CD4-positive, alpha-beta T cell (primary cell): ENCODE data around the gene GIT2. TPM values are rescaled to one million over a fixed set of nuclear protein-coding genes. Genes with fewer than 3 reads are reported as not detected.

Source experiments
- ATAC-seq: fragments of 200-7000 bp; cut with Tn5 transposase; one replicate; pipeline ENCODE4 v1.10.0; 2022; ENCODE audit warnings: mild to moderate bottlenecking; ENCODE audit not compliant: poor library complexity
- CTCF ChIA-PET: fragments of 350-600 bp; sonication (Branson Sonifier 250); formaldehyde crosslinking; loops from one replicate; lab custom pipeline; 2021; ENCODE audit warnings: antibody characterized with exemption, inconsistent platforms; lab: Charles Lee
- POLR2A ChIA-PET: fragments of 350-600 bp; sonication (Branson Sonifier 250); formaldehyde crosslinking; loops from one replicate; lab custom pipeline; 2021; ENCODE audit warnings: antibody characterized with exemption, inconsistent platforms; lab: Charles Lee
- DNase-seq, 14 experiments: peaks; one replicate each; pipeline ENCODE4 v3.0.0-alpha.2; 2013 to 2020; ENCODE audit warnings: mixed read lengths in 2 of 14
- H3K27ac ChIP-seq, 2 donors: one replicate each; pipeline versions ENCODE4 v1.5.1 to v1.7.0; 2013; ENCODE audit warnings: low read length in 2 of 2, low read depth in 1 of 2, mild to moderate bottlenecking in 1 of 2
- H3K27me3 ChIP-seq, 2 experiments: 1 replicate in 1 of 2; 2 replicates in 1 of 2; pipeline versions ENCODE4 v1.6.1 to v1.7.0; 2013; ENCODE audit warnings: low read length in 2 of 2, control low read depth in 1 of 2, mild to moderate bottlenecking in 1 of 2, moderate library complexity in 1 of 2; ENCODE audit not compliant: insufficient read depth in 2 of 2, control insufficient read depth in 1 of 2
- H3K36me3 ChIP-seq: one replicate; pipeline ENCODE4 v1.6.1; 2013; ENCODE audit warnings: low read length, control low read depth; ENCODE audit not compliant: insufficient read depth
- H3K4me1 ChIP-seq: one replicate; pipeline ENCODE4 v1.6.1; 2013; ENCODE audit warnings: low read length, control low read depth; ENCODE audit not compliant: insufficient read depth
- H3K4me3 ChIP-seq: one replicate; pipeline ENCODE4 v1.5.1; 2013; ENCODE audit warnings: mild to moderate bottlenecking, low read length, moderate library complexity
- H3K9me3 ChIP-seq, 2 experiments: 1 replicate in 1 of 2; 2 replicates in 1 of 2; pipeline versions ENCODE4 v1.6.1 to v1.7.0; 2013; ENCODE audit warnings: low read length in 2 of 2, mild to moderate bottlenecking in 2 of 2, control low read depth in 1 of 2, moderate library complexity in 1 of 2; ENCODE audit not compliant: control insufficient read depth in 1 of 2, insufficient read depth in 1 of 2
- H3K27ac Mint-ChIP-seq: one replicate; pipeline ENCODE4 v1.8.0; 2020; ENCODE audit warnings: mixed read lengths
- H3K27me3 Mint-ChIP-seq: one replicate; pipeline ENCODE4 v1.8.0; 2021; ENCODE audit warnings: mixed read lengths
- H3K36me3 Mint-ChIP-seq: one replicate; pipeline ENCODE4 v1.8.0; 2021; ENCODE audit warnings: low read depth, mixed read lengths
- H3K4me1 Mint-ChIP-seq: one replicate; pipeline ENCODE4 v1.8.0; 2021; ENCODE audit warnings: low read depth, mixed read lengths
- H3K4me3 Mint-ChIP-seq: one replicate; pipeline ENCODE4 v1.8.0; 2020; ENCODE audit warnings: mild to moderate bottlenecking, mixed read lengths
- H3K9me3 Mint-ChIP-seq: one replicate; pipeline ENCODE4 v1.8.0; 2020; ENCODE audit warnings: mixed read lengths
- intact Hi-C, 2 experiments: fragments of 100-400 bp; cut with DNase I in 1 of 2; cut with micrococcal nuclease in 1 of 2; formaldehyde crosslinking; loops; one replicate each; pipeline versions ENCODE4 v1.15.1 to v1.9.0; 2023 to 2025; cut with DNase I, micrococcal nuclease
- total RNA-seq, 174 experiments: library from RNA in 2 of 174; stranded (reverse) in 2 of 174; gene quantifications; one replicate each; pipeline ENCODE4 v1.2.3 and lab custom pipeline; 2021 to 2026
- TF ChIP-seq, protein P1 (sequence below): fragments of 200-600 bp; IDR thresholded peaks from one replicate; pipeline ENCODE4 v1.8.0; 2022; ENCODE audit warnings: antibody characterized with exemption, mild to moderate bottlenecking

GIT2 gene
- total RNA-seq, 2 experiments from 2014 or later = 68.6 to 70.7 TPM

DNA sequence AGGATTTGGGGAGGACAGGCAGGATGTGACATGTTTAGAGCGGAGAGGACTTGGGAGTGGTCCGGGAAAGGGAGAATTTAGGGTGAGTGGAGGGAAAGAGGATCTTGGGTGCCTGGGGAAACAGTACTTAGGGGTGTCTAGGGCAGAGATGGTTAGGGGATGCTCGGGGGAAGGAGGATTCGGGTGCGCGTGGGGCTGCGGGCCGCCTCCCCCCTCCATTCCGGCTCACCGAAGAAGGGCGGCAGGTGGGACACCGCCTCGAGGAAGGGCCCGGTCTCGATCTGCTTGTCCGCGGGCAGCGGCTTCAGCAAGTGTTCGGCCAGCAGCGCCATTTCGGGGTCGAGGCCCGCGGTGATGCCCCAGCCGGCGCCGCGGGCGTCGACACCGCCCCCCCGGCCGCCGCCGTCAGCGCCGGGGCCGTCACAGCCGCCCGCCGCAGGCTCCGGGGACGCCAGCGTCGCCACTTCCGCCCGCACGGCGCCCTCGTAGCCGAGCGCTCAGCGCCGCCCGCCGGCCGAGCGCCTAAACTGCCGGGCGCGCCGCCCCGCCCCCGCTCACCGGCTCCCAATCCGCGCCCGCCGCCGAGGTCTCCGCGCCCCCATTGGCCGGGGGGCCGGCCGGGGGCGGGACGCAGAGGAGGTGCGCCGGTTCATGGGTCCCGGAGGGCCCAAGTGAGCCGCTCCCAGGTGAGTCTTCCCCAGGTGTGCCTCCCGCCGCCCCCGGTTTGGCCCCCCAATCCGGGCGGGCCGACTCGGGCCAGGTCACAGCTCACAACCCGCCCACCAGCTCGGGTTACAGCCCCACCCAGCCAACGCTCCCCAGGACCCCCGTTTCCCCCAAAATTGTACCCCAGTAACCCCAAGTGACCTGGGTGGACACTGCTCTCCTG, 115.9 kb downstream of the GIT2 start, which contains the start of gene GLTP:
TSS of gene GLTP (minus strand) at position 499 of the 889 bp plus-strand sequence. CDS start at position 332, 167 bp downstream.
- TF ChIP-seq, protein P1, sequence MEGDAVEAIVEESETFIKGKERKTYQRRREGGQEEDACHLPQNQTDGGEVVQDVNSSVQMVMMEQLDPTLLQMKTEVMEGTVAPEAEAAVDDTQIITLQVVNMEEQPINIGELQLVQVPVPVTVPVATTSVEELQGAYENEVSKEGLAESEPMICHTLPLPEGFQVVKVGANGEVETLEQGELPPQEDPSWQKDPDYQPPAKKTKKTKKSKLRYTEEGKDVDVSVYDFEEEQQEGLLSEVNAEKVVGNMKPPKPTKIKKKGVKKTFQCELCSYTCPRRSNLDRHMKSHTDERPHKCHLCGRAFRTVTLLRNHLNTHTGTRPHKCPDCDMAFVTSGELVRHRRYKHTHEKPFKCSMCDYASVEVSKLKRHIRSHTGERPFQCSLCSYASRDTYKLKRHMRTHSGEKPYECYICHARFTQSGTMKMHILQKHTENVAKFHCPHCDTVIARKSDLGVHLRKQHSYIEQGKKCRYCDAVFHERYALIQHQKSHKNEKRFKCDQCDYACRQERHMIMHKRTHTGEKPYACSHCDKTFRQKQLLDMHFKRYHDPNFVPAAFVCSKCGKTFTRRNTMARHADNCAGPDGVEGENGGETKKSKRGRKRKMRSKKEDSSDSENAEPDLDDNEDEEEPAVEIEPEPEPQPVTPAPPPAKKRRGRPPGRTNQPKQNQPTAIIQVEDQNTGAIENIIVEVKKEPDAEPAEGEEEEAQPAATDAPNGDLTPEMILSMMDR = no peak
- intact Hi-C loops = loop anchor here (1.0 to 10.0 kb wide), 6 partner anchors 27 to 451 kb away; partner anchors contain the start of genes ANKRD13A (in 1 of the 2), GIT2 (in 1 of the 2), KCTD10 (in 1 of the 2) and UBE3B (in 1 of the 2)
- Mint-ChIP-seq H3K4me1 (peaks cover 54% of the 10 kb centered on the region), H3K27ac (peak within 1 kb of the TSS; percentile 87), H3K27me3 (no peaks in the 10 kb centered on the region), H3K9me3 (no peaks in the 10 kb centered on the region), H3K36me3 (peaks cover 1% of the 10 kb centered on the region), H3K4me3 (peak within 1 kb of the TSS; percentile 92)
- H3K36me3 ChIP-seq = no peaks in the 10 kb centered on the region
- H3K27ac ChIP-seq = peak within 1 kb of the TSS; percentile 81 to 85
- ChIA-PET CTCF (interaction anchor here (1.5 to 2.8 kb wide), 2 partner anchors 20 to 35 kb away, joined by 6 to 9 read pairs; partner anchors contain the start of gene TCHP), POLR2A (interaction anchor here (1.7 kb wide), 1 partner anchor 21 kb away, joined by 8 read pairs; the partner anchor contains the start of gene TCHP)
- ATAC-seq (peak; percentile 96), DNase-seq (peak; percentile 78 to 97 (median 88))
- no peaks in the 10 kb centered on the region for H3K9me3 ChIP-seq
- no peaks in the 10 kb centered on the region for H3K27me3 ChIP-seq
- H3K4me3 ChIP-seq = peak within 1 kb of the TSS; percentile 98
- peaks cover 35% of the 10 kb centered on the region for H3K4me1 ChIP-seq

Other genes with a start within 250 kb of the GIT2 start
- gene TRPV4, start 163.0 kb downstream of the GIT2 start, total RNA-seq = not detected
- 10 to 100 TPM; 24.8 to 25.2 TPM for gene GLTP, start 115.8 kb downstream of the GIT2 start, total RNA-seq
- gene TCHP, start 96.1 kb downstream of the GIT2 start, total RNA-seq = 10 to 100 TPM; 13.2 to 13.6 TPM
- gene ANKRD13A, start 3.1 kb upstream of the GIT2 start, total RNA-seq = 10 to 100 TPM; 51.6 to 52.3 TPM
- gene C12orf76, start 52.2 kb upstream of the GIT2 start, total RNA-seq = 10 to 100 TPM in 1 of 2 experiments, 1 to 10 TPM in 1; 9.8 to 12.6 TPM
- 1 to 10 TPM in 1 of 2 experiments, under 1 TPM in 1; 0.41 to 1.1 TPM for gene IFT81, start 128.0 kb upstream of the GIT2 start, total RNA-seq